Measurements from ENCODE around the gene ETNK1.

DNA sequence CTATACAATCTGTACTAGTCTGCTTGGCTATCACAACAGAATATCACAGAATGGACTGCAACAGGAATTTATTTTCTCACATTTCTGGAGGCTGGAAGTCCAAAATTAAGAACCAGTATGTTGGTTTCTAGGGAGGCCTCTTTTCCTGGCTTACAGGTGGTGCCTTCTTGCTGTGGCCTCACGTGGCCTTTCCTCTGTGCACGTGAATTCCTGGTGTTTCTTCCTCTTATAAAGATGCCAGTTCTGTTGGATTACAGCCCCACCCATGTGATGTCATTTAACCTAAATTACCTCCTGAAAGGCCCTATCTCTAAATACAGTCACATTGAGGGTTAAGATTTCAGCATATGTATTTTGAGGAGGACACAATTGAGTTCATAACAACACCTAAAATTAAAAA, 48.5 kb upstream of the ETNK1 start:
- TF ChIP-seq, protein P1, sequence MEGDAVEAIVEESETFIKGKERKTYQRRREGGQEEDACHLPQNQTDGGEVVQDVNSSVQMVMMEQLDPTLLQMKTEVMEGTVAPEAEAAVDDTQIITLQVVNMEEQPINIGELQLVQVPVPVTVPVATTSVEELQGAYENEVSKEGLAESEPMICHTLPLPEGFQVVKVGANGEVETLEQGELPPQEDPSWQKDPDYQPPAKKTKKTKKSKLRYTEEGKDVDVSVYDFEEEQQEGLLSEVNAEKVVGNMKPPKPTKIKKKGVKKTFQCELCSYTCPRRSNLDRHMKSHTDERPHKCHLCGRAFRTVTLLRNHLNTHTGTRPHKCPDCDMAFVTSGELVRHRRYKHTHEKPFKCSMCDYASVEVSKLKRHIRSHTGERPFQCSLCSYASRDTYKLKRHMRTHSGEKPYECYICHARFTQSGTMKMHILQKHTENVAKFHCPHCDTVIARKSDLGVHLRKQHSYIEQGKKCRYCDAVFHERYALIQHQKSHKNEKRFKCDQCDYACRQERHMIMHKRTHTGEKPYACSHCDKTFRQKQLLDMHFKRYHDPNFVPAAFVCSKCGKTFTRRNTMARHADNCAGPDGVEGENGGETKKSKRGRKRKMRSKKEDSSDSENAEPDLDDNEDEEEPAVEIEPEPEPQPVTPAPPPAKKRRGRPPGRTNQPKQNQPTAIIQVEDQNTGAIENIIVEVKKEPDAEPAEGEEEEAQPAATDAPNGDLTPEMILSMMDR (IDR thresholded peaks at IDR 0.05) = no peak
- no peak for TF ChIP-seq POLR2A (IDR thresholded peaks at IDR 0.05)
